H9 (cell line): ENCODE data around the gene TRUB1. TPM values are rescaled to one million over a fixed set of nuclear protein-coding genes. Genes with fewer than 3 reads are reported as not detected.

Source experiments
- DNase-seq: peaks from one replicate; pipeline ENCODE4 v3.0.0-alpha.2; 2017
- H2AFZ ChIP-seq: one replicate; pipeline ENCODE4 v1.6.1; 2013; ENCODE audit warnings: mild to moderate bottlenecking, low read length, control low read depth, moderate library complexity
- H2AK5ac ChIP-seq: 2 replicates; pipeline ENCODE4 v1.6.1; 2013; ENCODE audit warnings: low read length, control low read depth, mixed read lengths; ENCODE audit not compliant: insufficient read length
- H2BK120ac ChIP-seq: one replicate; pipeline ENCODE4 v1.6.1; 2013; ENCODE audit warnings: low read depth, mild to moderate bottlenecking, low read length, control low read depth, inconsistent platforms; ENCODE audit not compliant: poor library complexity, severe bottlenecking
- H2BK12ac ChIP-seq: 2 replicates; pipeline ENCODE4 v1.6.1; 2013; ENCODE audit warnings: low read length, control low read depth, mixed read lengths, low read depth; ENCODE audit not compliant: insufficient read length
- H2BK15ac ChIP-seq: 2 replicates; pipeline ENCODE4 v1.6.1; 2013; ENCODE audit warnings: low read depth, low read length, control low read depth
- H2BK20ac ChIP-seq: one replicate; pipeline ENCODE4 v1.6.1; 2013; ENCODE audit warnings: low read depth, mild to moderate bottlenecking, low read length, control low read depth, inconsistent platforms; ENCODE audit not compliant: poor library complexity, severe bottlenecking
- H2BK5ac ChIP-seq: 2 replicates; pipeline ENCODE4 v1.6.1; 2013; ENCODE audit warnings: low read length, control low read depth, mixed read lengths; ENCODE audit not compliant: insufficient read length
- H3K14ac ChIP-seq: 2 replicates; pipeline ENCODE4 v1.6.1; 2013; ENCODE audit warnings: low read length, control low read depth; ENCODE audit not compliant: insufficient read depth
- H3K18ac ChIP-seq: 2 replicates; pipeline ENCODE4 v1.6.1; 2013; ENCODE audit warnings: low read depth, mild to moderate bottlenecking, mixed read lengths, low read length, control low read depth; ENCODE audit not compliant: insufficient read length
- H3K23ac ChIP-seq: 2 replicates; pipeline ENCODE4 v1.6.1; 2013; ENCODE audit warnings: low read length, control low read depth, mixed read lengths, low read depth; ENCODE audit not compliant: insufficient read length
- H3K23me2 ChIP-seq: 2 replicates; pipeline ENCODE4 v1.6.1; 2013; ENCODE audit warnings: low read depth, mild to moderate bottlenecking, mixed read lengths, low read length, control low read depth; ENCODE audit not compliant: insufficient read length, poor library complexity, severe bottlenecking
- H3K27ac ChIP-seq: 2 replicates; pipeline ENCODE4 v1.5.1; 2013; ENCODE audit warnings: low read length, control low read depth, mixed read lengths, low read depth; ENCODE audit not compliant: insufficient read length
- H3K27me3 ChIP-seq: 2 replicates; pipeline ENCODE4 v1.6.1; 2013; ENCODE audit warnings: low read length, control low read depth, inconsistent platforms; ENCODE audit not compliant: insufficient read depth
- H3K4ac ChIP-seq: 2 replicates; pipeline ENCODE4 v1.6.1; 2013; ENCODE audit warnings: low read depth, mild to moderate bottlenecking, control low read depth, inconsistent platforms, low read length, moderate library complexity
- H3K4me1 ChIP-seq: 2 replicates; pipeline ENCODE4 v1.6.1; 2013; ENCODE audit warnings: low read length, control low read depth, inconsistent platforms; ENCODE audit not compliant: insufficient read depth
- H3K4me2 ChIP-seq: 2 replicates; pipeline ENCODE4 v1.6.1; 2013; ENCODE audit warnings: low read length, control low read depth, mixed read lengths; ENCODE audit not compliant: insufficient read length, insufficient read depth
- H3K56ac ChIP-seq: 2 replicates; pipeline ENCODE4 v1.6.1; 2013; ENCODE audit warnings: low read depth, mild to moderate bottlenecking, mixed read lengths, low read length, control low read depth; ENCODE audit not compliant: insufficient read length
- H3K79me1 ChIP-seq: 2 replicates; pipeline ENCODE4 v1.6.1; 2013; ENCODE audit warnings: low read depth, mild to moderate bottlenecking, moderate library complexity, low read length, control low read depth, inconsistent platforms; ENCODE audit not compliant: insufficient read depth, poor library complexity, severe bottlenecking
- H3K79me2 ChIP-seq: 2 replicates; pipeline ENCODE4 v1.6.1; 2013; ENCODE audit warnings: low read length, control low read depth, inconsistent platforms; ENCODE audit not compliant: insufficient read depth
- H3K9ac ChIP-seq: 2 replicates; pipeline ENCODE4 v1.6.1; 2013; ENCODE audit warnings: low read length, control low read depth, mixed read lengths; ENCODE audit not compliant: insufficient read length; ENCODE audit errors: extremely low read depth
- H3K9me3 ChIP-seq: one replicate; pipeline ENCODE4 v1.6.1; 2013; ENCODE audit warnings: low read depth, low read length, inconsistent platforms; ENCODE audit not compliant: control insufficient read depth
- H3T11ph ChIP-seq: one replicate; pipeline ENCODE4 v1.6.1; 2013; ENCODE audit warnings: mild to moderate bottlenecking, low read length, control low read depth, inconsistent platforms
- H4K20me1 ChIP-seq: one replicate; pipeline ENCODE4 v1.6.1; 2013; ENCODE audit not compliant: control insufficient read depth, insufficient read length, insufficient read depth
- H4K5ac ChIP-seq: 2 replicates; pipeline ENCODE4 v1.6.1; 2013; ENCODE audit warnings: low read depth, mild to moderate bottlenecking, mixed read lengths, low read length, control low read depth; ENCODE audit not compliant: insufficient read length
- H4K8ac ChIP-seq: replicated peaks from 2 replicates; pipeline ENCODE4 v1.6.1; 2013; ENCODE audit warnings: low read length, control low read depth, mixed read lengths, low read depth; ENCODE audit not compliant: insufficient read length
- H4K91ac ChIP-seq: 2 replicates; pipeline ENCODE4 v1.6.1; 2013; ENCODE audit warnings: low read depth, mild to moderate bottlenecking, moderate library complexity, mixed read lengths, low read length, control low read depth; ENCODE audit not compliant: insufficient read length
- H3K27ac Mint-ChIP-seq, 3 experiments: 2 replicates in 2 of 3; 3 replicates in 1 of 3; pipeline ENCODE4 v1.8.0; 2020 to 2021; ENCODE audit warnings: mixed read lengths in 3 of 3, mild to moderate bottlenecking in 1 of 3, moderate library complexity in 1 of 3
- H3K27me3 Mint-ChIP-seq: 2 replicates; pipeline ENCODE4 v1.8.0; 2021; ENCODE audit warnings: low read depth, mild to moderate bottlenecking, moderate library complexity, mixed read lengths
- H3K36me3 Mint-ChIP-seq, 3 experiments: 2 replicates in 2 of 3; 3 replicates in 1 of 3; pipeline ENCODE4 v1.8.0; 2020 to 2021; ENCODE audit warnings: low read depth in 3 of 3, mixed read lengths in 3 of 3; ENCODE audit not compliant: insufficient read depth in 1 of 3
- H3K4me1 Mint-ChIP-seq, 2 experiments: 2 replicates each; pipeline ENCODE4 v1.8.0; 2020; ENCODE audit warnings: mixed read lengths in 2 of 2
- H3K4me3 Mint-ChIP-seq, 2 experiments: 2 replicates in 1 of 2; 3 replicates in 1 of 2; pipeline ENCODE4 v1.8.0; 2020 to 2021; ENCODE audit warnings: mild to moderate bottlenecking in 2 of 2, mixed read lengths in 2 of 2, moderate library complexity in 1 of 2
- H3K9me3 Mint-ChIP-seq, 2 experiments: 2 replicates in 1 of 2; 3 replicates in 1 of 2; pipeline ENCODE4 v1.8.0; 2020; ENCODE audit warnings: mild to moderate bottlenecking in 2 of 2, mixed read lengths in 2 of 2, moderate library complexity in 1 of 2
- CTCF ChIP-seq: fragments of 200-600 bp; sonication (generic); conservative IDR thresholded peaks from 3 replicates; pipeline ENCODE4 v1.8.0; 2021; ENCODE audit warnings: antibody characterized with exemption, mild to moderate bottlenecking
- WGBS: extraction: QIAGEN DNeasy Blood & Tissue Kit; methylation state at CpG from one replicate; pipeline ENCODE4 v1.1.7; 2013; ENCODE audit warnings: missing lambda C conversion rate, low lambda C conversion rate, mixed read lengths; ENCODE audit not compliant: insufficient read length; ENCODE audit errors: extremely low coverage; 5-methylcytosine and 5-hydroxymethylcytosine counted together
- total RNA-seq: library from RNA; stranded (reverse); gene quantifications from 2 replicates; pipeline ENCODE4 v1.2.1, GENCODE V29; 2021

The TRUB1 gene
- total RNA-seq, 1 experiment from 2014 or later = 20.6 TPM

GRCh38 chr10:114973306-114973705 is 35.3 kb downstream of the TRUB1 start:
- no peak overlapping the region for H3T11ph ChIP-seq
- no peak overlapping the region for H3K4me3 Mint-ChIP-seq
- no peaks in the 10 kb centered on the region for H3K23me2 ChIP-seq
- H3K27me3 ChIP-seq = no peaks in the 10 kb centered on the region
- no peaks in the 10 kb centered on the region for H3K9me3 ChIP-seq
- WGBS = no CpG with 5 or more reads among the region's 5 CpGs
- no peaks in the 10 kb centered on the region for H3K9me3 Mint-ChIP-seq
- H4K5ac ChIP-seq = no peak overlapping the region
- H4K8ac ChIP-seq = no peak overlapping the region
- no peak overlapping the region for H2BK5ac ChIP-seq
- no peak overlapping the region for H3K4ac ChIP-seq
- no peaks in the 10 kb centered on the region for H3K79me2 ChIP-seq
- H3K4me2 ChIP-seq = no peak overlapping the region
- no peak overlapping the region for H2AFZ ChIP-seq
- no peak overlapping the region for H3K18ac ChIP-seq
- H3K4me1 Mint-ChIP-seq = peaks cover 14 to 22% of the 10 kb centered on the region in 2 experiments
- no peak overlapping the region for H2BK20ac ChIP-seq
- no peak overlapping the region for H3K56ac ChIP-seq
- no peaks in the 10 kb centered on the region for H4K20me1 ChIP-seq
- no peak overlapping the region for H3K14ac ChIP-seq
- no peak for DNase-seq
- no peak overlapping the region for H3K9ac ChIP-seq
- no peaks in the 10 kb centered on the region for H3K79me1 ChIP-seq
- peaks cover 0 to 14% (median 10%) of the 10 kb centered on the region in 3 experiments; a peak in 5 of 7 replicates for H3K36me3 Mint-ChIP-seq
- TF ChIP-seq CTCF = no peak
- no peak overlapping the region for H3K27ac ChIP-seq
- no peaks in the 10 kb centered on the region for H3K4me1 ChIP-seq
- no peak overlapping the region for H2BK15ac ChIP-seq
- no peak overlapping the region for H2BK12ac ChIP-seq
- no peak overlapping the region for H4K91ac ChIP-seq
- no peak overlapping the region for H3K23ac ChIP-seq
- H3K27ac Mint-ChIP-seq = peak overlapping the region in 1 of 3 experiments; percentile 57; a peak in 1 of 7 replicates
- no peaks in the 10 kb centered on the region for H3K27me3 Mint-ChIP-seq
- H2BK120ac ChIP-seq = no peak overlapping the region
- H2AK5ac ChIP-seq = no peak overlapping the region
